ENCODE results near the gene MCM3AP.
"Not testable (repeated sequence)": the region's sequence is repeated elsewhere in the genome, so short reads cannot be mapped to it uniquely, and the experiment has no call there.

Gene MCM3AP

DNA sequence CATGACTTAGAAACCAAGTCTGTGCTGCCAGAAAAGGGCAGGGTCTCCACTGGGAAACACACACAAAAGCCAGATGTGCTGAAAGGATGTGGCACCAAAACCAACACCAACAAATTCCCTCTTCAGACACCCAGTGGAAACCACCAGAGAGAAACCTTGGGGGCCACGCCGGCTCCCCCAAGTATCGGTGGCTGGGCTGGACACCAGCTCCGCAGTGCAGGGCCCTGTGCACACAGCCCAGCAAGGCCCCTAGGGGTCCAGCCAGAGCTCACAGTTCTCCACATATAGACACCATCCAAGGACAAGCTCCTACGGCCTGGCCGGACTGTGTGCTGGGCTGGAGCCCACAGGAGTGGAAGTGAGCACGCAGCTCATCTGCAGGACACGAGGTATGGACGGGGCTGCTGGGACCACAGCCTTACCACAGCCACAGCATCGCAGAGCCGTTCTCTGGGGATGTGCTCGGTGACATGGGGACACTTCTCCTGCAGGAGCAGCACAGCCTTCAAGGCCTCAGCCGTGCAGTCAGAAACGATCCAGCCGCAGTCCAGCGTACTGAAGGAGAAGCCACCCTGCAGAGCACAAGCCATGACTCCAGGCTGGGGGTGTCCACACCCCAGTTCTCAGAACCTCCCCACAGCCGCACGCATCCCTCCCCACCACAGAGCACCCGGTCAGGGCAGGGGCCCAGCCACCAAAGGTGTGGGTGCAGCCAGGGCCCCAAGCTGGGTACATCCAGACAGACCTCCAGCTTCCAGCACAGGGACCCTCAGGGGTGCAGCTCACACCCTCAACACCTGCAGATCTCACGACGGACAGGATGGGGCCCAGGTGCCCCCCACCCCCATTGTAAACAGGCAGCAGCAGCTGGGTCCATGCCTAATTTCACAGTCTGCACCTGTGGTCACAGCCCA is 78.1 kb downstream of the MCM3AP start:
- TF ChIP-seq, protein P1, sequence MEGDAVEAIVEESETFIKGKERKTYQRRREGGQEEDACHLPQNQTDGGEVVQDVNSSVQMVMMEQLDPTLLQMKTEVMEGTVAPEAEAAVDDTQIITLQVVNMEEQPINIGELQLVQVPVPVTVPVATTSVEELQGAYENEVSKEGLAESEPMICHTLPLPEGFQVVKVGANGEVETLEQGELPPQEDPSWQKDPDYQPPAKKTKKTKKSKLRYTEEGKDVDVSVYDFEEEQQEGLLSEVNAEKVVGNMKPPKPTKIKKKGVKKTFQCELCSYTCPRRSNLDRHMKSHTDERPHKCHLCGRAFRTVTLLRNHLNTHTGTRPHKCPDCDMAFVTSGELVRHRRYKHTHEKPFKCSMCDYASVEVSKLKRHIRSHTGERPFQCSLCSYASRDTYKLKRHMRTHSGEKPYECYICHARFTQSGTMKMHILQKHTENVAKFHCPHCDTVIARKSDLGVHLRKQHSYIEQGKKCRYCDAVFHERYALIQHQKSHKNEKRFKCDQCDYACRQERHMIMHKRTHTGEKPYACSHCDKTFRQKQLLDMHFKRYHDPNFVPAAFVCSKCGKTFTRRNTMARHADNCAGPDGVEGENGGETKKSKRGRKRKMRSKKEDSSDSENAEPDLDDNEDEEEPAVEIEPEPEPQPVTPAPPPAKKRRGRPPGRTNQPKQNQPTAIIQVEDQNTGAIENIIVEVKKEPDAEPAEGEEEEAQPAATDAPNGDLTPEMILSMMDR (conservative IDR thresholded peaks at IDR 0.05): no peak
- no peak overlapping the region for H3K27ac ChIP-seq

DNA sequence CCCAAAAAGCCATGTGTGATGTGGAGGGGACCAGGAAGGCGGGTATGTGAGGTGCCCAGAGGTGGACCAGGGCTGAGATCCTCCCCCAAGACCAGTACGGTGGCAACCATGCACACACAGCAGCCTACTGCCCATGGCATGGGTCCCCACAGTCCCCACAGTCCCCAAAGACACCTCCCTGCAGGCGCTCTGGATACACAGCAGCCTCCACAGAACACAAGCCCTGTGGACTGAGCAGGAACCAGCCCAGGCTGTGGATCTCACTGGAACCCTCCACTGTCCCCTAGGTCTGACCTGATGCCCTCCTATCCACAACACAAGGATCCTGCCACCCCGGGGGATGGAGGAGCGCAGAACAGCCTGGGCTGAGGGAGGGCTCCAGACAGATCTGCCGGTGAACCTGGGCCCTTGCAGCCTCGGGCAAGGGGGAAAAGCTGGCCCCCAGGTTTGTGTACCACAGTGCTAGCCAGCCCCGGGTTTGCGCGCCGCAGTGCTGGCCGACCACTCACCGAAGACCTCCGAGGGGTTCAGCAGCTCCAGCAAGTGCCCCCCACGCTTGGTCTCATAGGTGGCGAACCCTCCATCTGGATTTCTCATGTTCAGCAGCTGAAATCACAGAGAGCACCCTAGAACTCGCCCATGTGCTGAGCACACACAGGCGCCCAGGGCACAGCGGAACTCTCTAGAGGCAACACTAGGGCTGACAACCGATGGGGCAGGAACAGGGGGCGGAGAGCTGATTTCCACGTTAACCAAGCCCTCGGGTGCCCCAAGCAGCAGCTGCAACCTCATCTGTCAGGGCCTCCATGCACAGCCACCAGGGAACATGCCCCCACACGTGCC is 79.0 kb downstream of the MCM3AP start:
- TF ChIP-seq, protein P1 (conservative IDR thresholded peaks at IDR 0.05): no peak
- H3K27ac ChIP-seq: no peak overlapping the region

DNA sequence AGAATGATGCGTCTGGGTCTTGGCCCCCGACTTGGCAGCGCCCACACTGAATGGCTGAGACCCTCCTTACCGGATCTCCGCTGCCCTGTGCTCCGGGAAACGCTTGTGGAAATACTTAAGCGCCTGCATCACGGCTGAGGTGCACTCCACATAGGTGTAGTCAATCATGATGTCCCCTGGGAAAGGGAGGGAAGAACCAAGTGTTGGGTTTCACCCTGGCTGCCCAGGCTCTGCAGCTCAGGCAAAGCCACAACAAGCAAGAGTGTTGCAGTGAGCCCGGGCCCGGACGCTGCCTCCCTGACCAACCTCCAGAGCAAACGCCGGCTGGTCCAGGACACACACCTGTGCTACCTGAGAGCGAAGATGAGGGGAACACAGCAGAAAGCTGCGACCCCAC is 79.6 kb downstream of the MCM3AP start:
- TF ChIP-seq, protein P1 (conservative IDR thresholded peaks at IDR 0.05): no peak
- no peak overlapping the region for H3K27ac ChIP-seq

DNA sequence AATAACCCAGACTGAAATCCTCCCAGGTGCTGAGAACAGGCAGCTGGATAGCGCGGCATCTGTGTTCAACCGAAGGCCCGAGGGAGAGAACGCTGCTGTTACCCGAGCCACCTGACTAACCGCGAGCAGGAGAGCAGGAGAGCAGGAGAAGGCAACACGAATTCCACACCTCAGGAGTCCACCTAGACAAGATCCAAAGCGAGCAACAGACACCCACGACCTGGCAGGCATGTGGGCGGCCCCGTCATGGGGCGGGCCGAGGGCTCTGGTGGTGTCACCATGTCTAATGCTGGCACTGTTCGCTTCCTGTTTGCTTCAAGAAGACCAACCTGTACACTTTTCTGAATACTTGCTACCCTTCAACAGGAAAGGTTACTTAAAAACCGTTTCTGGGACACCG is 80.2 kb downstream of the MCM3AP start:
- no peak overlapping the region for H3K27ac ChIP-seq
- TF ChIP-seq, protein P1 (conservative IDR thresholded peaks at IDR 0.05): no peak

DNA sequence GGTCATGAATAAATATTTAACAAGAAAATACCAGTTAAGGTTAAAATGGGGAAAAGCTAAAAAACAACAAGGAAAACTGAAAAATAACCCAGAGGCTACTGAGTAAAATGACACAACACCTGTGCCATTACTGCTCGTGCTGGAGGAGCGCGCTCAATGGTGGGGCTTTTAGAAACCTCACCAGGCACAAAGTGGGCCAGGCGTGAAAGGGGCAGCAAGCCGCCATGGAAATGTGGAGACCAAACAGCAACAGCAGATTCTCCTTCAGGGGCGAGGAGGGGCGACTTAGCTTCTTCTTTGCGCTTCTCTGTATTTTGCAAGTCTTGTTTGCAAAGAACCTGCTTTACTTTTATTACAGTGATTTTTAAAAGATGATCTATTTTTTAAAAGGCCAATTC is 82.2 kb downstream of the MCM3AP start:
- no peak overlapping the region for H3K27ac ChIP-seq
- TF ChIP-seq, protein P1 (conservative IDR thresholded peaks at IDR 0.05): no peak

DNA sequence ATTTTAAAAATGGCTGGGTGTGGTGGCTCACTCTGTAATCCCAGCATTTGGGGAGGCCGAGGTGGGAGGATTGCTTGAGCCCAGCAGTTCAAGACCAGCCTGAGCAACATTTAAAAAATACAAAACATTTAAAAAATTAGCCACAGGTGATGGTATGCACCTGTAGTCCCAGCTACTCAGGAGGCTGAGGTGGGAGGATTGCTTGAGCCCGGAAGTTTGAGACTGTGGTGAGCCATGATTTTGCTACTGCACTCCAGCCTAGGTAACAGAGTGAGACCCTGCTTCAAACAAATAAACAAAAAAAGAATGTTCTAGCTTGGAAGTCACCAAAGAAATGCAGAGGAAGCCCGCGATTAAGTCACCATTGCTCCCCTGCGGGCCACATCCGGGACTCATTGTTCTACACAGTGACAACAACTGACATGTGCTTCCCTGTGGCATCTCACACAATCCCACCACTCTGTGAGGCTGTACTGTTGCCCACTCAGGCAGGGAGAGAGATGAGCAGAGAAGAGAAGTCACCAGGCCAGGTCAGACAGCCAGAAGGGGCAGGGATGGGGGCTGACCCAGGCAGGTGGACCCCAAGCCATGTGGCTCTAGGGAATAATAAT is 82.7 kb downstream of the MCM3AP start:
- H3K27ac ChIP-seq: no peak overlapping the region
- TF ChIP-seq, protein P1 (conservative IDR thresholded peaks at IDR 0.05): no peak

DNA sequence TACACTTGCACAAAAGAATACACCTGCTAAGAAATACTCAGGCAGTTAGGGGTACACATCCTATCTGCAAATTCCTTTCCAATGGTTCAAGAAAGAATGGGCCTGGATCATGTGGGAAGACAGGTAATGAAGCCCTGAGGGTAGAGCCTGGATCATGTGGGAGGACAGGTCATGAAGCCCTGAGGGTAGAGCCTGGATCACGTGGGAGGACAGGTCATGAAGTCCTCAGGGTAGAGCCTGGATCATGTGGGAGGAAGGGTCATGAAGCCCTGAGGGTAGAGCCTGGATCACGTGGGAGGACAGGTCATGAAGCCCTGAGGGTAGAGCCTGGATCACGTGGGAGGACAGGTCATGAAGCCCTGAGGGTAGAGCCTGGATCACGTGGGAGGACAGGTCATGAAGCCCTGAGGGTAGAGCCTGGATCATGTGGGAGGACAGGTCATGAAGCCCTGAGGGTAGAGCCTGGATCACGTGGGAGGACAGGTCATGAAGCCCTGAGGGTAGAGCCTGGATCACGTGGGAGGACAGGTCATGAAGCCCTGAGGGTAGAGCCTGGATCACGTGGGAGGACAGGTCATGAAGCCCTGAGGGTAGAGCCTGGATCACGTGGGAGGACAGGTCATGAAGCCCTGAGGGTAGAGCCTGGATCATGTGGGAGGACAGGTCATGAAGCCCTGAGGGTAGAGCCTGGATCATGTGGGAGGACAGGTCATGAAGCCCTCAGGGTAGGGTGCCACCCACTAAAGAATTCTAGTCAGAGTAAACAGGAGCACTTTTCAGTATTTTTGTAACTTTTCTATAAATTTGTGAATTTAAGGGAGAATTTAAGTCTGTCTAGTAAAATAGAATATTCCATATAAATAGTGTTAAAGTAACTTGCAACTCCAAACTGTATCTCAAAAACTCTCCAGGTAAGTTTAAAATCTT is 84.3 kb downstream of the MCM3AP start:
- H3K27ac ChIP-seq: not testable (repeated sequence)
